ENCODE measurements around the gene GMNN.
A peak's percentile ranks its signal among the peaks of the same experiment; 100 is the strongest.
"Not testable (repeated sequence)": the region's sequence is repeated elsewhere in the genome, so short reads cannot be mapped to it uniquely, and the experiment has no call there.

Gene GMNN

GRCh38 chr6:24761851-24762250 lies 12.9 kb upstream of the GMNN start:
- no peak for DNase-seq (ENCODE audit: low read depth in 2 of 2)

- no peak for DNase-seq (ENCODE audit: low read depth in 2 of 2)
Measured at GRCh38 chr6:24763578-24763977, 11.2 kb upstream of the GMNN start.

- not testable (repeated sequence) for DNase-seq (ENCODE audit: low read depth in 2 of 2)
Measured at GRCh38 chr6:24764833-24765828, 9.6 kb upstream of the GMNN start.

GRCh38 chr6:24765968-24766367 lies 8.8 kb upstream of the GMNN start:
- DNase-seq (ENCODE audit: low read depth in 2 of 2), result not testable (repeated sequence)

GRCh38 chr6:24766680-24767462 lies 7.9 kb upstream of the GMNN start:
- DNase-seq (ENCODE audit: low read depth in 2 of 2), result no peak

- DNase-seq (ENCODE audit: low read depth in 2 of 2), result no peak
Measured at GRCh38 chr6:24768361-24768760, 6.4 kb upstream of the GMNN start.

- no peak for DNase-seq (ENCODE audit: low read depth in 2 of 2)
Measured at GRCh38 chr6:24775520-24776058, 852 bp downstream of the GMNN start.

GRCh38 chr6:24777227-24777626 lies 2.5 kb downstream of the GMNN start:
- no peak for DNase-seq (ENCODE audit: low read depth in 2 of 2)

- no peak for DNase-seq (ENCODE audit: low read depth in 2 of 2)
Measured at GRCh38 chr6:24778121-24778520, 3.4 kb downstream of the GMNN start.

- DNase-seq (ENCODE audit: low read depth in 2 of 2), result no peak
Measured at GRCh38 chr6:24778878-24779277, 4.1 kb downstream of the GMNN start.

- DNase-seq (ENCODE audit: low read depth in 2 of 2), result no peak
Measured at GRCh38 chr6:24779416-24780016, 4.8 kb downstream of the GMNN start.

- no peak for DNase-seq (ENCODE audit: low read depth in 2 of 2)
Measured at GRCh38 chr6:24780206-24780605, 5.5 kb downstream of the GMNN start.

GRCh38 chr6:24788031-24788665 lies 13.4 kb downstream of the GMNN start:
- DNase-seq (ENCODE audit: low read depth in 2 of 2), result no peak

GRCh38 chr6:24795106-24795505 lies 20.4 kb downstream of the GMNN start:
- DNase-seq (ENCODE audit: low read depth in 2 of 2), result no peak

GRCh38 chr6:24796616-24797290 lies 22.0 kb downstream of the GMNN start:
- peak in 1 of 2 experiments; percentile 27 for DNase-seq (ENCODE audit: low read depth in 2 of 2)

GRCh38 chr6:24797596-24798216 lies 23.0 kb downstream of the GMNN start:
- DNase-seq (ENCODE audit: low read depth in 2 of 2), result no peak

- no peak for DNase-seq (ENCODE audit: low read depth in 2 of 2)
Measured at GRCh38 chr6:24798740-24799540, 24.2 kb downstream of the GMNN start, which contains the start of gene ARMH2. Gene ARMH2 (minus strand): TSS chr6:24798917. CDS start chr6:24798857, 60 bp downstream.

- no peak for DNase-seq (ENCODE audit: low read depth in 2 of 2)
Measured at GRCh38 chr6:24799541-24799915, 24.8 kb downstream of the GMNN start.

- no peak for DNase-seq (ENCODE audit: low read depth in 2 of 2)
Measured at GRCh38 chr6:24802271-24803059, 27.7 kb downstream of the GMNN start.

Measured in stimulated activated CD4-positive, alpha-beta T cell treated with anti-CD3 and anti-CD28 coated beads, Interleukin-12 subunit alpha, Interleukin-12 subunit beta, amount 100 ng/mL, for 24 hours (primary cell).